Testis (tissue), 3 donors: ENCODE results near the gene ARHGAP5. TPM values are rescaled to one million over a fixed set of nuclear protein-coding genes. Genes with fewer than 3 reads are reported as not detected.

ENCODE experiments used
- DNase-seq: peaks from one replicate; pipeline ENCODE4 v3.0.0-alpha.2; 2019
- H3K27ac ChIP-seq, 2 donors: fragments of 200-600 bp; sonication (generic); one replicate each; pipeline ENCODE4 v1.5.1; 2019
- H3K27me3 ChIP-seq: fragments of 200-600 bp; sonication (generic); one replicate; pipeline ENCODE4 v1.5.1; 2019
- H3K36me3 ChIP-seq: fragments of 200-600 bp; sonication (generic); one replicate; pipeline ENCODE4 v1.5.1; 2017; ENCODE audit warnings: low read depth; ENCODE audit errors: missing control alignments
- H3K4me1 ChIP-seq: fragments of 200-600 bp; sonication (generic); one replicate; pipeline ENCODE4 v1.5.1; 2019
- H3K4me3 ChIP-seq, 2 donors: fragments of 200-600 bp; sonication (generic); one replicate each; pipeline ENCODE4 v1.5.1; 2017 to 2019
- H3K9me3 ChIP-seq: fragments of 200-600 bp; sonication (generic); one replicate; pipeline ENCODE4 v1.5.1; 2017
- CTCF ChIP-seq, 3 experiments: fragments of 450-650 bp in 2 of 3; fragments of 200-600 bp in 1 of 3; sonication (generic) in 1 of 3; IDR thresholded peaks; one replicate each; pipeline ENCODE4 v1.5.1; 2016 to 2019; ENCODE audit warnings: antibody characterized with exemption in 3 of 3, mild to moderate bottlenecking in 2 of 3, moderate library complexity in 1 of 3
- POLR2A ChIP-seq: fragments of 450-650 bp; IDR thresholded peaks from one replicate; pipeline ENCODE4 v1.6.1; 2017; ENCODE audit warnings: antibody characterized with exemption, mild to moderate bottlenecking, moderate library complexity
- WGBS, 2 donors: methylation state at CpG; one replicate each; pipeline ENCODE4 v1.1.5; 2018; 5-methylcytosine and 5-hydroxymethylcytosine counted together
- intact Hi-C: fragments of 100-400 bp; cut with DNase I; formaldehyde crosslinking; loops from one replicate; pipeline ENCODE4 v1.15.1; 2023; ENCODE audit warnings: low total_unique reads
- polyA plus RNA-seq: library from polyadenylated mRNA; stranded (reverse); fragments of 350-450 nt; fragmentation: Illumina TruSeq; extraction: RNeasy Lipid Tissue Mini Kit (QIAGEN cat#74804); gene quantifications from one replicate; pipeline ENCODE4 v1.2.3, GENCODE V29; 2014; ENCODE audit warnings: low read depth, low replicate concordance; ENCODE audit not compliant: insufficient read depth
- total RNA-seq, 2 donors: library from RNA; depleted of rRNA; stranded (reverse); fragments of >200 nt; gene quantifications; one replicate each; pipeline ENCODE4 v1.2.3, GENCODE V29; 2016

Gene ARHGAP5
- total and polyA plus RNA-seq, 3 donors from 2014 or later = 41.5 to 161 (median 115) TPM

GRCh38 chr14:32102152-32102787 is 25.2 kb downstream of the ARHGAP5 start:
- 92 to 99% methylated on average over 3 of the region's 3 CpGs for WGBS, 2 donors
- Histone ChIP-seq H3K4me1 (no peaks in the 10 kb centered on the region), H3K36me3 (no peaks in the 10 kb centered on the region), H3K9me3 (no peaks in the 10 kb centered on the region), H3K4me3 (no peak overlapping the region), H3K27ac (no peak overlapping the region), H3K27me3 (no peaks in the 10 kb centered on the region)
- no peak for TF ChIP-seq POLR2A
- TF ChIP-seq CTCF (IDR thresholded peaks at IDR 0.05) = no peak
- intact Hi-C loops = loop anchor here (2.0 kb wide), 1 partner anchor 15 kb away; no protein-coding TSS in a partner anchor
- no peak for DNase-seq

GRCh38 chr14:32102968-32103367 is 25.9 kb downstream of the ARHGAP5 start:
- intact Hi-C loops = loop anchor here (2.0 kb wide), 1 partner anchor 14 kb away; no protein-coding TSS in a partner anchor
- no peaks in the 10 kb centered on the region for H3K36me3 ChIP-seq
- no peaks in the 10 kb centered on the region for H3K27me3 ChIP-seq
- TF ChIP-seq POLR2A = no peak
- TF ChIP-seq CTCF (IDR thresholded peaks at IDR 0.05) = no peak
- no peak overlapping the region for H3K4me3 ChIP-seq
- no peak for DNase-seq
- no peak overlapping the region for H3K27ac ChIP-seq
- H3K9me3 ChIP-seq = no peaks in the 10 kb centered on the region
- H3K4me1 ChIP-seq = no peaks in the 10 kb centered on the region

GRCh38 chr14:32104308-32104707 is 27.2 kb downstream of the ARHGAP5 start:
- Histone ChIP-seq H3K36me3 (no peaks in the 10 kb centered on the region), H3K9me3 (no peaks in the 10 kb centered on the region), H3K4me1 (no peaks in the 10 kb centered on the region), H3K27ac (no peak overlapping the region), H3K4me3 (no peak overlapping the region), H3K27me3 (no peaks in the 10 kb centered on the region)
- DNase-seq = no peak
- WGBS, 2 donors = 93 to 98% methylated on average over 1 of the region's 1 CpG
- TF ChIP-seq CTCF (IDR thresholded peaks at IDR 0.05) (no peak), POLR2A (no peak)
- intact Hi-C loops = no loop called here

- TF ChIP-seq CTCF (IDR thresholded peaks at IDR 0.05) (no peak), POLR2A (no peak)
- Histone ChIP-seq H3K27me3 (no peaks in the 10 kb centered on the region), H3K36me3 (no peaks in the 10 kb centered on the region), H3K4me3 (no peak overlapping the region), H3K27ac (no peak overlapping the region), H3K9me3 (no peaks in the 10 kb centered on the region), H3K4me1 (no peaks in the 10 kb centered on the region)
- DNase-seq = no peak
- intact Hi-C loops = no loop called here
Observed at GRCh38 chr14:32104803-32105202, 27.7 kb downstream of the ARHGAP5 start.
